ENCODE measurements around the gene DNAJC12.

Gene DNAJC12

DNA sequence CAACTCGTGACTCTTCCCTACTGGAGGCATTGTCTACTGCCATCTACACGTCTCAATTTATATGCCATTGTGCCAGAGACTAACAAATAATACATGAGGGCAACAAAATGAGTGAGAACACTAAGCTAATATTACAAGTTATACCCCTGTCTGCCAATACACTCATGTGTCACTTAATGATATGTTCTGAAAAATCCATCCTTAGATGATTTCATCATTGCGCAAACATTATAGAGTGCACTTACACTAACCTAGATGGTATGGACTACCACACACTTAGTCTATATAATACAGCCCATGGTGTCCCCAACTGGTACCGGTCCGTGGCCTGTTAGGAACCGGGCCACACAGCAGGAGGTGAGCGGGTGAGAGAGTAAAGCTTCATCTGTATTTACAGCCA is 77.7 kb downstream of the DNAJC12 start:
- DNase-seq = no peak
